ENCODE data around the gene IL17RB. TPM values are rescaled to one million over a fixed set of nuclear protein-coding genes. Genes with fewer than 3 reads are reported as not detected.

The IL17RB gene
- total RNA-seq, 1 experiment from 2014 or later, result 0.19 TPM

DNA sequence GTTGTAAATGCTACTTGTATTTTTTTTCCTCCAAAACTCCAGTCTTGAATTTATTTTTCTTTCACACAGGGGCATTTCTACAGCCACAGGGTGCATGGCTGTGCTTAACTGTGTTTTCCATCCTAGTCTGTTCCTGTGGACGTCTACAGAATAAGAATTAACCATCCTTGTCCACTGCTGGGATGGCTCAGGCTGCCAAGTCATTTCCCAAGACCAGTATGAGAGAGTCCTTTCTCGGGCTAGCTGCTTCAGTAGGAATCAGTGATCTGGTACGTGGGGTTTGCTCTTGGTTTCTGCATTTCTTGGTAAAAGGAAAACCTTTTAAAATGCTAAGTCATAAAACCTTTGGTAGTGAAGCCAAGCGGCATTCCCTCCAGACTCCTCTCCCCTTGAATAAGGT is 29.9 kb upstream of the IL17RB start:
- CTCF ChIA-PET, result interaction anchor here (0.6 kb wide), 1 partner anchor 50 kb away, joined by 4 read pairs; no protein-coding TSS in a partner anchor
- BruUV-seq (replicated peaks), result no TSS peak
- DNase-seq (ENCODE audit: unreplicated experiment), result no peak
- TF ChIP-seq, protein P1, sequence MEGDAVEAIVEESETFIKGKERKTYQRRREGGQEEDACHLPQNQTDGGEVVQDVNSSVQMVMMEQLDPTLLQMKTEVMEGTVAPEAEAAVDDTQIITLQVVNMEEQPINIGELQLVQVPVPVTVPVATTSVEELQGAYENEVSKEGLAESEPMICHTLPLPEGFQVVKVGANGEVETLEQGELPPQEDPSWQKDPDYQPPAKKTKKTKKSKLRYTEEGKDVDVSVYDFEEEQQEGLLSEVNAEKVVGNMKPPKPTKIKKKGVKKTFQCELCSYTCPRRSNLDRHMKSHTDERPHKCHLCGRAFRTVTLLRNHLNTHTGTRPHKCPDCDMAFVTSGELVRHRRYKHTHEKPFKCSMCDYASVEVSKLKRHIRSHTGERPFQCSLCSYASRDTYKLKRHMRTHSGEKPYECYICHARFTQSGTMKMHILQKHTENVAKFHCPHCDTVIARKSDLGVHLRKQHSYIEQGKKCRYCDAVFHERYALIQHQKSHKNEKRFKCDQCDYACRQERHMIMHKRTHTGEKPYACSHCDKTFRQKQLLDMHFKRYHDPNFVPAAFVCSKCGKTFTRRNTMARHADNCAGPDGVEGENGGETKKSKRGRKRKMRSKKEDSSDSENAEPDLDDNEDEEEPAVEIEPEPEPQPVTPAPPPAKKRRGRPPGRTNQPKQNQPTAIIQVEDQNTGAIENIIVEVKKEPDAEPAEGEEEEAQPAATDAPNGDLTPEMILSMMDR (IDR thresholded peaks at IDR 0.05; ENCODE audit: unreplicated experiment), result no peak
- intact Hi-C loops (cut with micrococcal nuclease), result no loop called here
- H3K4me3 Mint-ChIP-seq (ENCODE audit: unreplicated experiment), result no peak overlapping the region
- H3K9me3 Mint-ChIP-seq (ENCODE audit: unreplicated experiment), result no peaks in the 10 kb centered on the region
- peaks cover 6% of the 10 kb centered on the region for H3K36me3 Mint-ChIP-seq (ENCODE audit: insufficient read depth, unreplicated experiment)
- no peak overlapping the region for H3K27ac Mint-ChIP-seq (ENCODE audit: low read depth, unreplicated experiment)
- POLR2A ChIA-PET, result no interaction called here
- no peaks in the 10 kb centered on the region for H3K4me1 Mint-ChIP-seq (ENCODE audit: insufficient read depth, unreplicated experiment)
- no peaks in the 10 kb centered on the region for H3K27me3 Mint-ChIP-seq (ENCODE audit: insufficient read depth, unreplicated experiment)

DNA sequence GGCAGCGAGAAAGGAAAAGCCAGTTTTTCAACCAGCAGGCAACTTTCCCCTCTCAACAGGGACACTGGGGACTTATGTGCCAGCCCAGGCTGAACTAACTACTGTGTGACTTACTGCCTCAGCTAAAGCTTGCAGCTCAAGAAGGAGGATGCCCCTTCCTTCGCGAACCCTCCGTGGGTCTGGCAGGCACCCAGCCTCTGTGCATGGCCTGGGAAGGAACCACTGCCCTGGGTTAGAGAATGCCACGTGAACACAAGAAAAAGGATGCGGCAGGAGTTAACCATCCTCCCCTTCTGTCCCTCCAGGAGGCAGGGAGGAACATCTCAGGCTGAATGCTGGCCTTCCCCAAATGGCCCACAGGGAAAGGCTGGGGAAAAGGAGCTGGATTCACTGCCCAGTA is 29.2 kb upstream of the IL17RB start:
- no TSS peak for BruUV-seq (replicated peaks)
- Mint-ChIP-seq H3K4me1 (ENCODE audit: insufficient read depth, unreplicated experiment) (peaks cover 6% of the 10 kb centered on the region), H3K9me3 (ENCODE audit: unreplicated experiment) (no peaks in the 10 kb centered on the region), H3K27ac (ENCODE audit: low read depth, unreplicated experiment) (no peak overlapping the region), H3K4me3 (ENCODE audit: unreplicated experiment) (no peak overlapping the region), H3K36me3 (ENCODE audit: insufficient read depth, unreplicated experiment) (peaks cover 6% of the 10 kb centered on the region), H3K27me3 (ENCODE audit: insufficient read depth, unreplicated experiment) (no peaks in the 10 kb centered on the region)
- DNase-seq (ENCODE audit: unreplicated experiment), result no peak
- intact Hi-C loops (cut with micrococcal nuclease), result no loop called here
- ChIA-PET CTCF (no interaction called here), POLR2A (no interaction called here)
- TF ChIP-seq, protein P1 (IDR thresholded peaks at IDR 0.05; ENCODE audit: unreplicated experiment), result no peak

DNA sequence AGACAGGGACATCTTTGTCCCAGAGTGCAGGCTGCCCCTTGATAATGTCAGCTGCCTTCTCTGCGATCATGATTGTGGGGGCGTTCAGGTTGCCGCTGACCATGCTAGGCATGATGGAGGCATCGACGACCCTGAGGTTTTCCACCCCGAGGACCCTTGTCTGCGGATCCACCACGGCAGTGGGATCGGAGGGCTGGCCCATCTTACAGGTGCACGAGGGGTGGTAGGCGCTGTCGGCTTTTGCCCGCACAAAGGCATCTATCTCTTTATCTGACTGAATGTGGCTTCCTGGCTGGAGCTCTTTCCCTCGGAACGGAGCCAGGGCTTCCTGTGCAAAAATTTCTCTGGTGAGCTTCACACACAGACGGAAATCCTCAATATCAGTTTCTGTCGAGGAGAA is 28.6 kb upstream of the IL17RB start:
- no TSS peak for BruUV-seq (replicated peaks)
- TF ChIP-seq, protein P1 (IDR thresholded peaks at IDR 0.05; ENCODE audit: unreplicated experiment), result no peak
- peaks cover 6% of the 10 kb centered on the region for H3K4me1 Mint-ChIP-seq (ENCODE audit: insufficient read depth, unreplicated experiment)

DNA sequence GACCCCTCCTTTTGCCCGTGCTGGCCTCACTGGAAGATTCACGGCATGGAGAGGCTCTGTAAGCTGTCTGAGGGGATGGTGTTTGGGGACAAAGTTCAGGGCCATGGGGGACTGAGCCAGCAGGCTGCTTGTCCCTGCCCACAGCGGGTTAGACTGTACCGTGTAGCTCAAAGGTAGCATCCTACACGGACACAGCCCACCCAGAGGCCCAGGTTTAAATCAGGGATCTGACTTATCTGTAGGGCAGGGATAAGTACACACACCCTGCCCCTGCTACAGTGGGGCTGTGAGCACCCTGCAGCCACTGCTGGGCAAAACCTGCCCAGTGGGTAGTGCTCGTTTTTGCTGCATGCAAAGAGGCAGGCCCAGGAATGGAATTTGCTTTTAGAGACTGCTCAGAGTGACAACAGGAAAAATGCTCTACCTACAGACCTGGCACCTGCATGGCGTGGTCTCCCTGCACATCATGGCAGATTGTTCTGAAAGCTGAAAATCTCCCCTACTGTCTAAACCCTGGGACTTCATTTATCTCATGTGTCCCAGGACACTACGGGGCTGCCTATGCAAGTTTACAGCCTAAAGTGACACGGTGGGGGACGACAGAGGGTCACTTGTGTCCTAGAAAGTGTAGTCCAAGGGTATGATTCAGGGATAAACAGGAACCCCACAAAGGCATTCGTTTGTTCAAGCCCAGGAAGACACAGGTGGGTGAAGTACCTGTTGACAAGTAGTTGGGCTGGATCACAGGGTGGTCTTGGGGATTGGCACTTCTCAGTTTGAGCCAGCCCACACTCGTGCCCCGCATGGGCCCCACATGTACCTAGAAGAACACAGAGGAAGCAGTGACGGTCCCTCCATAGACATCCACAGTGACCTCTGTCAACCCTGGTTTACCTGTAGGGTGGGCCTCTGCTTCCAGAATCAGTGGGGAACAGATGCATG is 27.9 kb upstream of the IL17RB start:
- no peaks in the 10 kb centered on the region for H3K9me3 Mint-ChIP-seq (ENCODE audit: unreplicated experiment)
- CTCF ChIA-PET, result no interaction called here
- peaks cover 6% of the 10 kb centered on the region for H3K36me3 Mint-ChIP-seq (ENCODE audit: insufficient read depth, unreplicated experiment)
- H3K27ac Mint-ChIP-seq (ENCODE audit: low read depth, unreplicated experiment), result no peak overlapping the region
- peaks cover 6% of the 10 kb centered on the region for H3K4me1 Mint-ChIP-seq (ENCODE audit: insufficient read depth, unreplicated experiment)
- H3K27me3 Mint-ChIP-seq (ENCODE audit: insufficient read depth, unreplicated experiment), result no peaks in the 10 kb centered on the region
- no peak overlapping the region for H3K4me3 Mint-ChIP-seq (ENCODE audit: unreplicated experiment)
- DNase-seq (ENCODE audit: unreplicated experiment), result no peak
- intact Hi-C loops (cut with micrococcal nuclease), result no loop called here
- TF ChIP-seq, protein P1 (IDR thresholded peaks at IDR 0.05; ENCODE audit: unreplicated experiment), result no peak
- no TSS peak for BruUV-seq (replicated peaks)
- POLR2A ChIA-PET, result no interaction called here

More for the DNA sequence above, 28.6 kb upstream of the IL17RB start:
- no peaks in the 10 kb centered on the region for H3K9me3 Mint-ChIP-seq (ENCODE audit: unreplicated experiment)
- H3K27ac Mint-ChIP-seq (ENCODE audit: low read depth, unreplicated experiment), result no peak overlapping the region
- H3K27me3 Mint-ChIP-seq (ENCODE audit: insufficient read depth, unreplicated experiment), result no peaks in the 10 kb centered on the region
- CTCF ChIA-PET, result no interaction called here
- DNase-seq (ENCODE audit: unreplicated experiment), result no peak
- peaks cover 6% of the 10 kb centered on the region for H3K36me3 Mint-ChIP-seq (ENCODE audit: insufficient read depth, unreplicated experiment)
- no peak overlapping the region for H3K4me3 Mint-ChIP-seq (ENCODE audit: unreplicated experiment)
- POLR2A ChIA-PET, result no interaction called here
- intact Hi-C loops (cut with micrococcal nuclease), result no loop called here
